ENCODE measurements around the gene TJP2. TPM values are rescaled to one million over a fixed set of nuclear protein-coding genes. Genes with fewer than 3 reads are reported as not detected.

The TJP2 gene
- total and polyA plus RNA-seq, 10 of the 15 experiments (the other 5 are each of a cell fraction or from before 2014, with no cell fraction given), result 6.4 to 59.9 (median 29.7) TPM

GRCh38 chr9:69174616-69175463, 763 bp downstream of the TJP2 start (continued):
- 0 out of 2 replicates have a peak, but pooled peaks have one; percentile 27 for TF ChIP-seq MYB (IDR thresholded peaks at IDR 0.05; ENCODE audit: borderline replicate concordance, low read depth, low read length)
- no peak for TF ChIP-seq NKRF (conservative IDR thresholded peaks at IDR 0.05)
- TF ChIP-seq MAX (IDR thresholded peaks at IDR 0.05; ENCODE audit: low read depth, low read length), result no peak; the same call in 1 of the 2 replicates
- TF ChIP-seq FOXM1 (IDR thresholded peaks at IDR 0.05; ENCODE audit: low read depth, low read length), result peak; percentile 79
- TF ChIP-seq BCLAF1 (IDR thresholded peaks at IDR 0.05), result no peak
- TF ChIP-seq EZH2 (IDR thresholded peaks at IDR 0.05; ENCODE audit: borderline replicate concordance, control insufficient read depth, low read depth, low read length), result no peak
- TF ChIP-seq CBX5 (IDR thresholded peaks at IDR 0.05; ENCODE audit: low read depth), result 0 out of 2 replicates have a peak, but pooled peaks have one; percentile 23
- TF ChIP-seq RELB (IDR thresholded peaks at IDR 0.05; ENCODE audit: low read depth), result peak; percentile 97
- no peak; the same call in none of the 2 replicates for TF ChIP-seq MXI1 (IDR thresholded peaks at IDR 0.05; ENCODE audit: low read depth, low read length)
- peak; percentile 51 for TF ChIP-seq SMAD1 (IDR thresholded peaks at IDR 0.05; ENCODE audit: low read depth, partially characterized antibody)
- no peak for TF ChIP-seq ATF3 (IDR thresholded peaks at IDR 0.05; ENCODE audit: borderline replicate concordance, extremely low read depth, low read depth, low read length)
- TF ChIP-seq POLR2A (IDR thresholded peaks at IDR 0.05; ENCODE audit: low read depth, low read length), result no peak; the same call in none of the 2 replicates
- TF ChIP-seq MEF2B (IDR thresholded peaks at IDR 0.05; ENCODE audit: partially characterized antibody, poor library complexity, severe bottlenecking), result peak; percentile 80
- no peak for TF ChIP-seq E4F1 (IDR thresholded peaks at IDR 0.05; ENCODE audit: borderline replicate concordance, partially characterized antibody)
- no peak for TF ChIP-seq ZSCAN29 (IDR thresholded peaks at IDR 0.05)
- peak in 1 of 2 experiments; percentile 19; a peak in 1 of 4 replicates for TF ChIP-seq CEBPB (IDR thresholded peaks at IDR 0.05; ENCODE audit: borderline replicate concordance in 1 of 2, low read depth in 2 of 2, low read length in 2 of 2)
- TF ChIP-seq ZNF274 (IDR thresholded peaks at IDR 0.05; ENCODE audit: insufficient read depth, insufficient read length), result no peak
- TF ChIP-seq IKZF1 (conservative IDR thresholded peaks at IDR 0.05), result peak; percentile 92

Measured in GM12878 (cell line).